WTC11 (cell line): ENCODE measurements around the gene PCDHA1. TPM values are rescaled to one million over a fixed set of nuclear protein-coding genes. Genes with fewer than 3 reads are reported as not detected.
"Not testable (repeated sequence)": the region's sequence is repeated elsewhere in the genome, so short reads cannot be mapped to it uniquely, and the experiment has no call there.

ENCODE experiments used
- ATAC-seq: fragments of 200-7000 bp; cut with Tn5 transposase; 2 replicates; pipeline ENCODE4 v1.10.0; 2021; ENCODE audit warnings: mild to moderate bottlenecking, moderate library complexity
- CTCF ChIA-PET: fragments of 300-600 bp; sonication (Branson Sonifier 250); formaldehyde crosslinking; loops from one replicate; lab custom pipeline; 2021; ENCODE audit warnings: antibody characterized with exemption; lab: Charles Lee
- POLR2A ChIA-PET: fragments of 350-600 bp; sonication (Branson Sonifier 250); formaldehyde crosslinking; loops from one replicate; lab custom pipeline; 2021; ENCODE audit warnings: antibody characterized with exemption; lab: Charles Lee
- DNase-seq: peaks from one replicate; pipeline ENCODE4 v3.0.0; 2021; ENCODE audit warnings: low spot score
- H3K27ac Mint-ChIP-seq: 2 replicates; pipeline ENCODE4 v1.8.0; 2021; ENCODE audit warnings: mixed read lengths
- H3K27me3 Mint-ChIP-seq: 2 replicates; pipeline ENCODE4 v1.8.0; 2021; ENCODE audit warnings: low read depth, mild to moderate bottlenecking, moderate library complexity, mixed read lengths
- H3K36me3 Mint-ChIP-seq: 2 replicates; pipeline ENCODE4 v1.8.0; 2021; ENCODE audit warnings: mixed read lengths
- H3K4me1 Mint-ChIP-seq: 2 replicates; pipeline ENCODE4 v1.8.0; 2022; ENCODE audit warnings: mixed read lengths
- H3K4me3 Mint-ChIP-seq: 2 replicates; pipeline ENCODE4 v1.8.0; 2021; ENCODE audit warnings: mild to moderate bottlenecking, moderate library complexity, mixed read lengths
- H3K9me3 Mint-ChIP-seq: 2 replicates; pipeline ENCODE4 v1.8.0; 2021; ENCODE audit warnings: mixed read lengths
- EMX1 ChIP-seq: fragments of 250-450 bp; sonication (Bioruptor Pico); IDR thresholded peaks from 2 replicates; pipeline ENCODE4 v1.8.0; 2021; ENCODE audit warnings: mild to moderate bottlenecking
- FOXJ3 ChIP-seq: sonication (generic); formaldehyde crosslinking; IDR thresholded peaks from 2 replicates; pipeline ENCODE4 v1.9.0; 2021; ENCODE audit warnings: missing genetic modification reagents, mild to moderate bottlenecking, borderline replicate concordance
- FOXP4 ChIP-seq: sonication (generic); formaldehyde crosslinking; IDR thresholded peaks from 2 replicates; pipeline ENCODE4 v1.8.0; 2022; ENCODE audit warnings: mild to moderate bottlenecking, missing genetic modification reagents
- GRHL2 ChIP-seq: fragments of 250-450 bp; sonication (Bioruptor Pico); IDR thresholded peaks from 2 replicates; pipeline ENCODE4 v1.8.0; 2022; ENCODE audit warnings: mild to moderate bottlenecking, moderate library complexity; ENCODE audit not compliant: insufficient replicate concordance, severe bottlenecking
- JUN ChIP-seq: sonication (generic); formaldehyde crosslinking; IDR thresholded peaks from 2 replicates; pipeline ENCODE4 v1.8.0; 2023; ENCODE audit warnings: mild to moderate bottlenecking, missing genetic modification reagents
- KAT7 ChIP-seq: sonication (generic); formaldehyde crosslinking; IDR thresholded peaks from 2 replicates; pipeline ENCODE4 v1.8.1; 2023; ENCODE audit warnings: missing genetic modification reagents, mild to moderate bottlenecking, borderline replicate concordance
- RELA ChIP-seq: sonication (generic); formaldehyde crosslinking; IDR thresholded peaks from 2 replicates; pipeline ENCODE4 v1.8.1; 2022; ENCODE audit warnings: missing genetic modification reagents, mild to moderate bottlenecking, borderline replicate concordance
- TP53 ChIP-seq: sonication (generic); formaldehyde crosslinking; IDR thresholded peaks from 2 replicates; pipeline ENCODE4 v1.8.1; 2023; ENCODE audit warnings: mild to moderate bottlenecking, missing genetic modification reagents
- ZNF121 ChIP-seq: sonication (generic); formaldehyde crosslinking; IDR thresholded peaks from 2 replicates; pipeline ENCODE4 v1.8.0; 2023; ENCODE audit warnings: missing genetic modification reagents
- ZNF138 ChIP-seq: sonication (generic); formaldehyde crosslinking; conservative IDR thresholded peaks from 2 replicates; pipeline ENCODE4 v1.8.1; 2022; ENCODE audit warnings: mild to moderate bottlenecking, moderate library complexity, missing genetic modification reagents
- ZNF219 ChIP-seq: sonication (generic); formaldehyde crosslinking; IDR thresholded peaks from 2 replicates; pipeline ENCODE4 v1.8.0; 2023; ENCODE audit warnings: missing genetic modification reagents, mild to moderate bottlenecking, borderline replicate concordance
- ZNF281 ChIP-seq: sonication (generic); formaldehyde crosslinking; IDR thresholded peaks from 2 replicates; pipeline ENCODE4 v1.8.0; 2023; ENCODE audit warnings: mild to moderate bottlenecking, missing genetic modification reagents
- ZNF416 ChIP-seq: fragments of 250-450 bp; sonication (Bioruptor Pico); IDR thresholded peaks from 2 replicates; pipeline ENCODE4 v1.9.0; 2021; ENCODE audit warnings: mild to moderate bottlenecking, inconsistent platforms
- ZNF532 ChIP-seq: fragments of 250-450 bp; sonication (Bioruptor Pico); IDR thresholded peaks from 2 replicates; pipeline ENCODE4 v1.9.0; 2021; ENCODE audit warnings: mild to moderate bottlenecking, borderline replicate concordance
- total RNA-seq: library from RNA; stranded (reverse); gene quantifications from 3 replicates; pipeline ENCODE4 v1.2.3, GENCODE V29; 2021

Gene PCDHA1
- total RNA-seq, 1 experiment from 2014 or later, result 2.4 TPM

GRCh38 chr5:140796072-140796717 is 10.3 kb downstream of the PCDHA1 start:
- H3K4me3 Mint-ChIP-seq, ATAC-seq, H3K27ac Mint-ChIP-seq, POLR2A ChIA-PET, DNase-seq, H3K9me3 Mint-ChIP-seq, H3K27me3 Mint-ChIP-seq, H3K4me1 Mint-ChIP-seq: not testable (repeated sequence)
- H3K36me3 Mint-ChIP-seq, result peaks cover 11% of the 10 kb centered on the region
- CTCF ChIA-PET, result interaction anchor here (0.7 to 4.2 kb wide), 9 partner anchors 10 to 255 kb away, joined by 3 to 91 read pairs (median 9); partner anchors contain the start of genes PCDHA1, PCDHA4, PCDHA6 and PCDHA7
- 0 out of 2 replicates have a peak, but pooled peaks have one; percentile 39 for TF ChIP-seq RELA (CRISPR knock-in tag)
- TF ChIP-seq ZNF219 (CRISPR knock-in tag), result 0 out of 2 replicates have a peak, but pooled peaks have one; percentile 28

- H3K36me3 Mint-ChIP-seq, result peaks cover 14% of the 10 kb centered on the region
- H3K4me3 Mint-ChIP-seq, result no peak overlapping the region
- DNase-seq, result no peak
- CTCF ChIA-PET, result interaction anchor here (3.1 to 4.2 kb wide), 3 partner anchors 10 to 45 kb away, joined by 28 to 91 read pairs (median 48); partner anchors contain the start of genes PCDHA1, PCDHA4 and PCDHA8
- TF ChIP-seq ZNF416 (CRISPR knock-in tag) (no peak), FOXP4 (CRISPR knock-in tag) (no peak), TP53 (no peak), JUN (no peak), ZNF532 (CRISPR knock-in tag) (no peak), KAT7 (CRISPR knock-in tag) (no peak), FOXJ3 (CRISPR knock-in tag) (no peak), GRHL2 (no peak), ZNF138 (no peak), EMX1 (CRISPR knock-in tag) (no peak)
- POLR2A ChIA-PET, result no interaction called here
- no peaks in the 10 kb centered on the region for H3K27me3 Mint-ChIP-seq
- H3K4me1 Mint-ChIP-seq, result peaks cover 4% of the 10 kb centered on the region; the same call in 1 of the 2 replicates
- no peak for ATAC-seq
- H3K27ac Mint-ChIP-seq, result no peak overlapping the region
- H3K9me3 Mint-ChIP-seq, result peaks cover 2% of the 10 kb centered on the region
These were observed 10.8 kb downstream of the PCDHA1 start for GRCh38 chr5:140796718-140797095.

GRCh38 chr5:140800816-140801493 is 15.0 kb downstream of the PCDHA1 start, which contains the start of gene PCDHA3:
Gene PCDHA3, plus strand, starts transcription at chr5:140801057.
- H3K9me3 Mint-ChIP-seq, result peaks cover 8% of the 10 kb centered on the region
- peaks cover 1% of the 10 kb centered on the region; the same call in 1 of the 2 replicates for H3K4me1 Mint-ChIP-seq
- ChIA-PET POLR2A (no interaction called here), CTCF (interaction anchor here (1.0 to 2.8 kb wide), 3 partner anchors 12 to 41 kb away, joined by 5 to 24 read pairs (median 5); partner anchors contain the start of gene PCDHA1)
- H3K27me3 Mint-ChIP-seq, result no peaks in the 10 kb centered on the region
- peaks cover 21% of the 10 kb centered on the region for H3K36me3 Mint-ChIP-seq
- TF ChIP-seq ZNF121 (CRISPR knock-in tag), result no peak
- TF ChIP-seq ZNF281, result no peak
- peak; percentile 46 for ATAC-seq
- no peak within 1 kb of the TSS; the same call in 1 of the 2 replicates for H3K27ac Mint-ChIP-seq
- H3K4me3 Mint-ChIP-seq, result peak within 1 kb of the TSS; percentile 76
- no peak for DNase-seq
